Astrocyte (in vitro differentiated cells and primary cell): Measurements from ENCODE around the gene OR4C45. TPM values are rescaled to one million over a fixed set of nuclear protein-coding genes. Genes with fewer than 3 reads are reported as not detected.

Experiments used
- DNase-seq: peaks from one replicate; pipeline ENCODE4 v3.0.0-alpha.2; 2010; ENCODE audit warnings: low read depth
- FAIRE-seq: peaks from 2 replicates; lab custom pipeline; 2011; peaks lifted over from hg19 to GRCh38; lab: Jason Lieb, UNC
- H2AFZ ChIP-seq: 2 replicates; pipeline ENCODE4 v1.6.0; 2012; ENCODE audit warnings: low read depth, low read length, inconsistent platforms
- H3K27ac ChIP-seq: 2 replicates; pipeline ENCODE4 v1.5.1; 2011; ENCODE audit warnings: low read depth, low read length, inconsistent platforms
- H3K27me3 ChIP-seq: 2 replicates; pipeline ENCODE4 v1.6.0; 2011; ENCODE audit warnings: low read length, inconsistent platforms; ENCODE audit not compliant: insufficient read depth
- H3K36me3 ChIP-seq: 2 replicates; pipeline ENCODE4 v1.5.1; 2011; ENCODE audit warnings: low read length, inconsistent platforms; ENCODE audit not compliant: insufficient read depth
- H3K4me1 ChIP-seq: 2 replicates; pipeline ENCODE4 v1.5.1; 2011; ENCODE audit warnings: low read length, inconsistent platforms; ENCODE audit not compliant: insufficient read depth
- H3K4me2 ChIP-seq: 2 replicates; pipeline ENCODE4 v1.6.0; 2012; ENCODE audit warnings: low read length, inconsistent platforms
- H3K4me3 ChIP-seq: 2 replicates; pipeline ENCODE4 v1.5.1; 2011; ENCODE audit warnings: low read depth, mild to moderate bottlenecking, low read length, inconsistent platforms; ENCODE audit not compliant: insufficient read depth
- H3K79me2 ChIP-seq: 2 replicates; pipeline ENCODE4 v1.6.0; 2012; ENCODE audit warnings: mild to moderate bottlenecking, low read length, inconsistent platforms; ENCODE audit not compliant: insufficient read depth
- H3K9ac ChIP-seq: 2 replicates; pipeline ENCODE4 v1.6.0; 2012; ENCODE audit warnings: mild to moderate bottlenecking, low read length, inconsistent platforms
- H3K9me3 ChIP-seq: 2 replicates; pipeline ENCODE4 v1.5.1; 2012; ENCODE audit warnings: low read depth, mild to moderate bottlenecking, low read length, inconsistent platforms; ENCODE audit not compliant: insufficient read depth
- H4K20me1 ChIP-seq: 2 replicates; pipeline ENCODE4 v1.6.0; 2012; ENCODE audit warnings: low read length, inconsistent platforms; ENCODE audit not compliant: insufficient read depth
- H3K27ac Mint-ChIP-seq: one replicate; pipeline ENCODE4 v1.8.0; 2021; ENCODE audit warnings: mild to moderate bottlenecking, mixed read lengths; ENCODE audit not compliant: unreplicated experiment
- H3K27me3 Mint-ChIP-seq: one replicate; pipeline ENCODE4 v1.8.0; 2021; ENCODE audit warnings: low read depth, mixed read lengths; ENCODE audit not compliant: unreplicated experiment
- H3K36me3 Mint-ChIP-seq: one replicate; pipeline ENCODE4 v1.8.0; 2021; ENCODE audit warnings: low read depth, mixed read lengths; ENCODE audit not compliant: unreplicated experiment
- H3K4me1 Mint-ChIP-seq: one replicate; pipeline ENCODE4 v1.8.0; 2021; ENCODE audit warnings: low read depth, mixed read lengths; ENCODE audit not compliant: unreplicated experiment
- H3K4me3 Mint-ChIP-seq: one replicate; pipeline ENCODE4 v1.8.0; 2021; ENCODE audit warnings: mild to moderate bottlenecking, moderate library complexity, mixed read lengths; ENCODE audit not compliant: unreplicated experiment
- H3K9me3 Mint-ChIP-seq: one replicate; pipeline ENCODE4 v1.8.0; 2021; ENCODE audit warnings: mild to moderate bottlenecking, mixed read lengths; ENCODE audit not compliant: unreplicated experiment
- EZH2 ChIP-seq: IDR thresholded peaks from 2 replicates; pipeline ENCODE4 v1.6.1; 2012; ENCODE audit warnings: mild to moderate bottlenecking, low read length, inconsistent platforms; ENCODE audit not compliant: insufficient read depth
- total RNA-seq: library from RNA; stranded (reverse); gene quantifications from 2 replicates; pipeline ENCODE4 v1.2.1, GENCODE V29; 2021
- TF ChIP-seq, protein P1 (sequence below): IDR thresholded peaks from 2 replicates; pipeline ENCODE4 v1.5.1; 2011; ENCODE audit warnings: low read depth, mild to moderate bottlenecking, inconsistent platforms, low read length, moderate library complexity; ENCODE audit not compliant: insufficient read depth

OR4C45 gene
- total RNA-seq, 1 donor from 2014 or later, result not detected

DNA sequence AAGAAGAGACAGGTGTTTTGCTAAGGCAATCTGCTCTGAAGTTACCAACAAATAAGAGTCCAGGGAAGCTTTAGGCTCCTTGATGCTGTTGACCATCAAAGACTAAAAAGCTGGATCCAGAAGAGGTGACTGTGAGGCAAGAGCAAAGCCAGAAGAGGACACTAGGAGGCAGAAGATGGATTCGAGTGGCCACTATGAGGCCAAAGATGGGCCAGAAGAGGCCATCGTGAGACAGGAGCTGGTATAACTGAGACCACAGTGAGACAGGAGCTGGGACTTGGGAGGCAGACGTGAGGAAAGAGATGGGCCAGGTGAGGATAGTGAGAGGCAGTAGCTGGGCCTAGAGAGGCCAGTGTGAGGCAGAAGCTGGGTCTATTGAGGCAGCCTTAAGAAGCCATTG, 37.7 kb downstream of the OR4C45 start:
- Mint-ChIP-seq H3K4me3 (no peak overlapping the region), H3K27ac (no peak overlapping the region), H3K27me3 (no peaks in the 10 kb centered on the region), H3K4me1 (no peaks in the 10 kb centered on the region), H3K36me3 (peaks cover 2% of the 10 kb centered on the region), H3K9me3 (peaks cover 26% of the 10 kb centered on the region)
- Histone ChIP-seq H3K4me3 (no peak overlapping the region), H3K4me2 (no peak overlapping the region), H2AFZ (no peak overlapping the region), H3K9me3 (peaks cover 5% of the 10 kb centered on the region), H3K9ac (no peak overlapping the region), H4K20me1 (no peaks in the 10 kb centered on the region), H3K79me2 (no peaks in the 10 kb centered on the region), H3K4me1 (no peaks in the 10 kb centered on the region), H3K36me3 (no peaks in the 10 kb centered on the region), H3K27me3 (no peaks in the 10 kb centered on the region), H3K27ac (no peak overlapping the region)
- TF ChIP-seq, protein P1, sequence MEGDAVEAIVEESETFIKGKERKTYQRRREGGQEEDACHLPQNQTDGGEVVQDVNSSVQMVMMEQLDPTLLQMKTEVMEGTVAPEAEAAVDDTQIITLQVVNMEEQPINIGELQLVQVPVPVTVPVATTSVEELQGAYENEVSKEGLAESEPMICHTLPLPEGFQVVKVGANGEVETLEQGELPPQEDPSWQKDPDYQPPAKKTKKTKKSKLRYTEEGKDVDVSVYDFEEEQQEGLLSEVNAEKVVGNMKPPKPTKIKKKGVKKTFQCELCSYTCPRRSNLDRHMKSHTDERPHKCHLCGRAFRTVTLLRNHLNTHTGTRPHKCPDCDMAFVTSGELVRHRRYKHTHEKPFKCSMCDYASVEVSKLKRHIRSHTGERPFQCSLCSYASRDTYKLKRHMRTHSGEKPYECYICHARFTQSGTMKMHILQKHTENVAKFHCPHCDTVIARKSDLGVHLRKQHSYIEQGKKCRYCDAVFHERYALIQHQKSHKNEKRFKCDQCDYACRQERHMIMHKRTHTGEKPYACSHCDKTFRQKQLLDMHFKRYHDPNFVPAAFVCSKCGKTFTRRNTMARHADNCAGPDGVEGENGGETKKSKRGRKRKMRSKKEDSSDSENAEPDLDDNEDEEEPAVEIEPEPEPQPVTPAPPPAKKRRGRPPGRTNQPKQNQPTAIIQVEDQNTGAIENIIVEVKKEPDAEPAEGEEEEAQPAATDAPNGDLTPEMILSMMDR, result no peak
- TF ChIP-seq EZH2, result no peak
- DNase-seq (no peak), FAIRE-seq (no peak)

DNA sequence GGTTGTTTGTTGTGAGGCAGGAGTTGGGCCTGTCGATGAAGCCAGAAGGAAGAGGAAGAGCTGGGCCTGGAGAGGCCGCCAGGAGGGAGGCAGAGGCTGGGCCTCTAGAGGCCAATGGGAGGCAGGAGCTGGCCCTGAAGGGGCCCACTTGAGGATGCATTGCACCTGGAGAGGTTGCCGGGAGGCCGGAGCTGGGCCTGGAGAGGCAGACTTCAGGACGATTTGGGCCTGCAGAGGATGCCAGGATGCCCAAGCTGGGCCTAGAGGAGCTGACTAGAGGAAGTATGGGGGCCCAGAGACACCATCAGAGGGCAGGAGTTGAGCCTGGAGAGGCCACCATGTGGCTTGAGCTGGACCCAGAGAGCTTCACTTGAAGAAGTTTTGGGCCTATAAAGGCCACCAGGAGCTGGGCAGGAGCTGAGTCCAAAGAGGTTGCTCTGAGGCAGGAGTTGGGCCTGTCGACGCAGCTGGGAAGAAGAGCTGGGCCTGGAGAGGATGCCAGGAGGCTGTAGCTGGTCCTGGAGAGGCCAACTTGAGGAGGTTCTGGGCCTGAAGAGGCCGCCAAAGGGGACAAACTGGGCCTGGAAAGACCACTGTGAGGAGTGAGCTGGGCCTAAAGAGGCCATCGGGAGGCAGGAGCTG, 39.0 kb downstream of the OR4C45 start:
- Mint-ChIP-seq H3K36me3 (peaks cover 2% of the 10 kb centered on the region), H3K27me3 (no peaks in the 10 kb centered on the region), H3K4me3 (no peak overlapping the region), H3K9me3 (peaks cover 32% of the 10 kb centered on the region), H3K27ac (no peak overlapping the region), H3K4me1 (no peaks in the 10 kb centered on the region)
- no peak for TF ChIP-seq EZH2
- TF ChIP-seq, protein P1, result no peak
- Histone ChIP-seq H3K9ac (no peak overlapping the region), H3K4me1 (no peaks in the 10 kb centered on the region), H3K27ac (no peak overlapping the region), H4K20me1 (no peaks in the 10 kb centered on the region), H3K4me3 (no peak overlapping the region), H2AFZ (no peak overlapping the region), H3K27me3 (no peaks in the 10 kb centered on the region), H3K9me3 (peaks cover 5% of the 10 kb centered on the region), H3K79me2 (no peaks in the 10 kb centered on the region), H3K4me2 (no peak overlapping the region), H3K36me3 (no peaks in the 10 kb centered on the region)
- no peak for DNase-seq
- no peak for FAIRE-seq
